T follicular helper cell (primary cell): ENCODE results near the gene DCAF10.
A peak's percentile ranks its signal among the peaks of the same experiment; 100 is the strongest.
"Not testable (repeated sequence)": the region's sequence is repeated elsewhere in the genome, so short reads cannot be mapped to it uniquely, and the experiment has no call there.

Source experiments
- DNase-seq: peaks from one replicate; pipeline ENCODE4 v3.0.0-alpha.2; 2020; ENCODE audit warnings: low read depth

The DCAF10 gene

GRCh38 chr9:37909326-37909725 lies 108.7 kb downstream of the DCAF10 start:
- DNase-seq = no peak

GRCh38 chr9:37909836-37910235 lies 109.2 kb downstream of the DCAF10 start:
- not testable (repeated sequence) for DNase-seq

- DNase-seq = no peak
Measured at GRCh38 chr9:37910271-37910670, 109.7 kb downstream of the DCAF10 start.

- DNase-seq = no peak
Measured at GRCh38 chr9:37911271-37911681, 110.7 kb downstream of the DCAF10 start.

- peak; percentile 64 for DNase-seq
Measured at GRCh38 chr9:37913480-37914153, 113.0 kb downstream of the DCAF10 start.

- no peak for DNase-seq
Measured at GRCh38 chr9:37914154-37914551, 113.6 kb downstream of the DCAF10 start.

GRCh38 chr9:37914701-37915358 lies 114.2 kb downstream of the DCAF10 start:
- no peak for DNase-seq

GRCh38 chr9:37915911-37916470 lies 115.4 kb downstream of the DCAF10 start:
- no peak for DNase-seq

GRCh38 chr9:37916471-37917312 lies 116.1 kb downstream of the DCAF10 start:
- DNase-seq = no peak
